IMR-90 (cell line): ENCODE measurements around the gene TOM1.

Experiments
- BHLHE40 ChIP-seq: fragments of 150-350 bp; IDR thresholded peaks from 2 replicates; pipeline ENCODE4 v1.6.1; 2016; ENCODE audit warnings: mild to moderate bottlenecking, low read depth, low read length
- CEBPB ChIP-seq: IDR thresholded peaks from 2 replicates; pipeline ENCODE4 v1.6.1; 2012; ENCODE audit warnings: low read depth, low read length, improper control_type of control experiment
- CHD1 ChIP-seq: IDR thresholded peaks from 2 replicates; pipeline ENCODE4 v1.6.1; 2012; ENCODE audit warnings: low read depth, low read length, improper control_type of control experiment
- MAZ ChIP-seq: IDR thresholded peaks from 2 replicates; pipeline ENCODE4 v1.6.1; 2012; ENCODE audit warnings: low read depth, mild to moderate bottlenecking, low read length, improper control_type of control experiment, moderate library complexity, borderline replicate concordance
- MXI1 ChIP-seq: IDR thresholded peaks from 2 replicates; pipeline ENCODE4 v1.6.1; 2012; ENCODE audit warnings: low read depth, mild to moderate bottlenecking, low read length, moderate library complexity, borderline replicate concordance
- NFE2L2 ChIP-seq: fragments of 150-350 bp; IDR thresholded peaks from 2 replicates; pipeline ENCODE4 v1.6.1; 2016; ENCODE audit warnings: low read depth, mild to moderate bottlenecking, low read length
- POLR2A ChIP-seq: IDR thresholded peaks from 2 replicates; pipeline ENCODE4 v1.6.1; 2012; ENCODE audit warnings: mild to moderate bottlenecking, low read depth, low read length
- RAD21 ChIP-seq: IDR thresholded peaks from 2 replicates; pipeline ENCODE4 v1.6.1; 2012; ENCODE audit warnings: low read length, improper control_type of control experiment
- RCOR1 ChIP-seq: IDR thresholded peaks from 2 replicates; pipeline ENCODE4 v1.6.1; 2012; ENCODE audit warnings: mild to moderate bottlenecking, low read length, improper control_type of control experiment; ENCODE audit not compliant: insufficient replicate concordance
- SMC3 ChIP-seq: fragments of 150-350 bp; IDR thresholded peaks from 2 replicates; pipeline ENCODE4 v1.6.1; 2016; ENCODE audit warnings: low read depth, mild to moderate bottlenecking, antibody characterized with exemption, low read length, moderate library complexity
- TF ChIP-seq, protein P1 (sequence below): conservative IDR thresholded peaks from 2 replicates; pipeline ENCODE4 v1.5.1; 2012; ENCODE audit warnings: mild to moderate bottlenecking, low read depth, low read length, improper control_type of control experiment
- TF ChIP-seq, protein P2 (sequence below): fragments of 150-350 bp; IDR thresholded peaks from 2 replicates; pipeline ENCODE4 v1.6.1; 2016; ENCODE audit warnings: low read depth, mild to moderate bottlenecking, low read length, moderate library complexity, borderline replicate concordance

DNA sequence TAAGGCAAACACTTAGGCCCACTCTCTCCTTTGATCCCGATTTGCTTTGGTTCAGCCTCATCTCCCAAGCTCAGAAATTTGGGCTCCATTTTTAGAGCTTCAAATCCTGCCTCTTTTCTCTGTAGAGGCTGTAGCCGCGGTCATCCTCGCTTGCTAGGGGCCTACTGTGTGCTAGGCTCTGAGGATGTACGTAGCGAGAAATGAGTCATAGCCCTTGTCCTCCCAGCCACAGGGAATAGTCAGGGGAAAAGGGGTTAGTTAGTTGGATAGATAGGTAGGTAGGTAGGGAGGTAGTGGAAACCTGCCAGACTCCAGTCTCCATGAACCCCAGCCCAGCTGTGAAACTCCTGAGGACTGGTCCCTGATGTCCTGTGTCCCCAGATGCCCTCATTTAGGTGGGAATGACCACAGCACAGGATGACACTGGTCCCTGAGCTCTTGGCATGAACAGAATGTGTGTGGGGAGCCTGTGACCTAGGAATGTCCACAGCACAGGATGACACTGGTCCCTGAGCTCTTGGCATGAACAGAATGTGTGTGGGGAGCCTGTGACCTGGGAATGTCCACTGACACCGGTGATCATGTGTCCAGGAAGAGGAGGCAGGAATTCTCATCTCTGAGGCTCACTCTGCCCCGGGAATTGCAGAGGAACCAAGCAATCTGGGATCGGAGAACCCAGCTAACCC is 59.8 kb downstream of the TOM1 start:
- TF ChIP-seq CEBPB: no peak
- TF ChIP-seq, protein P1, sequence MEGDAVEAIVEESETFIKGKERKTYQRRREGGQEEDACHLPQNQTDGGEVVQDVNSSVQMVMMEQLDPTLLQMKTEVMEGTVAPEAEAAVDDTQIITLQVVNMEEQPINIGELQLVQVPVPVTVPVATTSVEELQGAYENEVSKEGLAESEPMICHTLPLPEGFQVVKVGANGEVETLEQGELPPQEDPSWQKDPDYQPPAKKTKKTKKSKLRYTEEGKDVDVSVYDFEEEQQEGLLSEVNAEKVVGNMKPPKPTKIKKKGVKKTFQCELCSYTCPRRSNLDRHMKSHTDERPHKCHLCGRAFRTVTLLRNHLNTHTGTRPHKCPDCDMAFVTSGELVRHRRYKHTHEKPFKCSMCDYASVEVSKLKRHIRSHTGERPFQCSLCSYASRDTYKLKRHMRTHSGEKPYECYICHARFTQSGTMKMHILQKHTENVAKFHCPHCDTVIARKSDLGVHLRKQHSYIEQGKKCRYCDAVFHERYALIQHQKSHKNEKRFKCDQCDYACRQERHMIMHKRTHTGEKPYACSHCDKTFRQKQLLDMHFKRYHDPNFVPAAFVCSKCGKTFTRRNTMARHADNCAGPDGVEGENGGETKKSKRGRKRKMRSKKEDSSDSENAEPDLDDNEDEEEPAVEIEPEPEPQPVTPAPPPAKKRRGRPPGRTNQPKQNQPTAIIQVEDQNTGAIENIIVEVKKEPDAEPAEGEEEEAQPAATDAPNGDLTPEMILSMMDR: no peak
- TF ChIP-seq RCOR1: no peak
- no peak for TF ChIP-seq MXI1
- TF ChIP-seq RAD21: no peak
- TF ChIP-seq, protein P2, sequence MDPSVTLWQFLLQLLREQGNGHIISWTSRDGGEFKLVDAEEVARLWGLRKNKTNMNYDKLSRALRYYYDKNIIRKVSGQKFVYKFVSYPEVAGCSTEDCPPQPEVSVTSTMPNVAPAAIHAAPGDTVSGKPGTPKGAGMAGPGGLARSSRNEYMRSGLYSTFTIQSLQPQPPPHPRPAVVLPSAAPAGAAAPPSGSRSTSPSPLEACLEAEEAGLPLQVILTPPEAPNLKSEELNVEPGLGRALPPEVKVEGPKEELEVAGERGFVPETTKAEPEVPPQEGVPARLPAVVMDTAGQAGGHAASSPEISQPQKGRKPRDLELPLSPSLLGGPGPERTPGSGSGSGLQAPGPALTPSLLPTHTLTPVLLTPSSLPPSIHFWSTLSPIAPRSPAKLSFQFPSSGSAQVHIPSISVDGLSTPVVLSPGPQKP: no peak
- TF ChIP-seq POLR2A: no peak
- TF ChIP-seq NFE2L2: no peak
- TF ChIP-seq MAZ: no peak
- no peak for TF ChIP-seq BHLHE40
- no peak for TF ChIP-seq CHD1
- no peak for TF ChIP-seq SMC3
